Measurements from ENCODE around the gene ARHGAP18.

Gene ARHGAP18

DNA sequence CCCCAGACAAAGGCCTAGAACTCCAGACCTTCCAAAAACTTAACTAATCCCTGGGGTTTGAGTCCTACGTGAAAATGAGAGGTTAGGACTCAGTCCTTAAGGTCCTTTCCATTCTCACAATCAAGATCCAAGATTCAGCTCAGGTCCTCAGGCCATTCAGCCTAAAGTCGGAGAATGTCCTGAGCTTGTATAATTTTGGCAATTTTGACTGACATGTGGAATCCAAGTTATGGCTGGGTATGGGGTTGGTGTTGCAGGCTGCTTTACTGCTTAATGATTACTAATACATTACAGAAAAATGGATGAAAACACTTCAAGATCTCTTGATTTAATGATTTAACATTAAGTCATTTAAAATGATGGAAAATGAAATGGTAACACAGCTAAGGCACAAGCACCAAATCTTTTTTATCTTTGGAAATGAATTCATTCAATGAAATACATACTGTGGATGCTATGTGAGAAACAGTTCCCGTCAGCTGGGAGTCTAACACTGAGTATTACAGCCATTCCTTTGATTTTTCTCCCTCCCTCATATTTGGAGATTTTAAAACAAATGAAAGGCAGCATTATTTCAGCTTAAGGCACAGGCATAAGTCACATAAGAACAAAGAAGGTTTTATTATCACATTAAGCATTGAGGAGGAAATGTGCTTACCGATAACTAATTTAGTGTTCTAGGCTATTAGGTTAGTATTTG is 1.3 kb downstream of the ARHGAP18 start:
- TF ChIP-seq CTCF (IDR thresholded peaks at IDR 0.05; ENCODE audit: extremely low read depth, missing control alignments) = no peak
- DNase-seq (ENCODE audit: low spot score) = no peak

GRCh38 chr6:129707882-129708495 is 2.0 kb downstream of the ARHGAP18 start:
- no peak for TF ChIP-seq CTCF (IDR thresholded peaks at IDR 0.05; ENCODE audit: extremely low read depth, missing control alignments)
- DNase-seq (ENCODE audit: low spot score) = no peak

GRCh38 chr6:129707028-129707427 is 2.9 kb downstream of the ARHGAP18 start:
- no peak for TF ChIP-seq CTCF (IDR thresholded peaks at IDR 0.05; ENCODE audit: extremely low read depth, missing control alignments)
- no peak for DNase-seq (ENCODE audit: low spot score)

GRCh38 chr6:129705212-129705611 is 4.8 kb downstream of the ARHGAP18 start:
- no peak for TF ChIP-seq CTCF (IDR thresholded peaks at IDR 0.05; ENCODE audit: extremely low read depth, missing control alignments)
- no peak for DNase-seq (ENCODE audit: low spot score)

GRCh38 chr6:129704708-129705107 is 5.3 kb downstream of the ARHGAP18 start:
- no peak for TF ChIP-seq CTCF (IDR thresholded peaks at IDR 0.05; ENCODE audit: extremely low read depth, missing control alignments)

DNA sequence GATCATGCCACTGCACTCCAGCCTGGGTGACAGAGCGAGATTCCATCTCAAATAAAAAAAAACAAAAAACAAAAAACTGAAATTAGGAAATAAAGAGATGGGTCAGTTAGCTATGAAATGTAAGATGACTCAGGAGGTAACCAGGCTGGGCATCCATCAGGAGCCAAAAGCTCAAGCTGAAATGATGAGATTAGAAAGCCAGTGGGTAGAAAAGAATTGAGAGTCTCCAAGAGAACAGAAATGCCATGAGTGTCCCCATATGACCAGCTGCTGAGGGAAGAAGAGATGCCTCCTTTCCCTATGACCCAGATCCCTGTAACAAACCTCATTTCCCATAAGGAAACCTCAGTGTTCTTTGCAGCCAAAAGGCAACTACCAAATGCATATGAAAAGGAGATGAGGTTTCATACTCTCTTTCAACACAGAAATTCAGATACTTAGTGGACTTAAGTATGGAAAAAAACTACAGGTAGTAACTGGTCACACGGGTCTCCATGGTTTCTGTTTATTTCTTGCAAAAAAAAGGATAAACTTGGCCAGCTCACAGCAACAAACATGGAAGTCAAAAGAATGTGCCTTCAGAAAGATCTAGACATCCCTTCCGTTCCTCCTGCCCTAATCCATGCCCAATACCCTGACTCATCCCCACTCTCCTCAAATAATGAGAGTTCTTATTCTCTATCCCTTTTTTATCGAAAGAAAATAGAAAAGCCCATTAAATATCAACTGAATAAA is 8.1 kb downstream of the ARHGAP18 start:
- no peak for TF ChIP-seq CTCF (IDR thresholded peaks at IDR 0.05; ENCODE audit: extremely low read depth, missing control alignments)
- DNase-seq (ENCODE audit: low spot score) = no peak

More at GRCh38 chr6:129704708-129705107, 5.3 kb downstream of the ARHGAP18 start:
- DNase-seq (ENCODE audit: low spot score) = no peak

DNA sequence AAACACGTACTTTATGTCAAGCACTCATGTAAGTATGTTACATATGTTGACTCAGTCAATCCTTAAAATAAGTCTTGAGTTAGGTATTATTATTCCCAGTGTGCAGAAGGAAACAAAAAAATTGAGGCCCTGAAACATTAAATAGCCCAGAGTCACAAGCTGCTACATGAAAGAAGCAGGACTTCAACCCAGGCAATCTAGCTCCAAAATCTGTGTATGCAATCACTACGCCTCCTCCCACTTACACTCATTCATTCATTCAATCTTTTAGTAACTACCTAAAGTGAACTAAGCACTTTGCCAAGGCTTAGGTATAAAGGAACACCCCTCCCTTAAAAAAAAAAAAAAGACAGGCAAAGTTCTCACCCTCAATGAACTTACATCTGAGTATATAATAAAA is 9.3 kb downstream of the ARHGAP18 start:
- TF ChIP-seq CTCF (IDR thresholded peaks at IDR 0.05; ENCODE audit: extremely low read depth, missing control alignments) = no peak
- DNase-seq (ENCODE audit: low spot score) = no peak
